Sigmoid colon (tissue), 7 donors: Measurements from ENCODE around the gene COBL. TPM values are rescaled to one million over a fixed set of nuclear protein-coding genes. Genes with fewer than 3 reads are reported as not detected.

Experiments
- DNase-seq: peaks from one replicate; pipeline ENCODE4 v3.0.0-alpha.2; 2019
- H3K27ac ChIP-seq, 4 donors: fragments of 200-600 bp; sonication (generic); one replicate each; pipeline ENCODE4 v1.5.1; 2016 to 2019; ENCODE audit warnings: mild to moderate bottlenecking in 1 of 4
- H3K27me3 ChIP-seq, 3 donors: fragments of 200-600 bp; sonication (generic); one replicate each; pipeline ENCODE4 v1.5.1; 2019; ENCODE audit warnings: mild to moderate bottlenecking in 1 of 3
- H3K36me3 ChIP-seq, 4 donors: fragments of 200-600 bp; sonication (generic); one replicate each; pipeline ENCODE4 v1.5.1; 2016 to 2019
- H3K4me1 ChIP-seq, 4 donors: fragments of 200-600 bp; sonication (generic); one replicate each; pipeline ENCODE4 v1.5.1; 2017 to 2019
- H3K4me3 ChIP-seq, 4 donors: fragments of 200-600 bp; sonication (generic); one replicate each; pipeline ENCODE4 v1.5.1; 2017 to 2019; ENCODE audit warnings: mild to moderate bottlenecking in 2 of 4, moderate library complexity in 1 of 4
- H3K9me3 ChIP-seq, 4 donors: fragments of 200-600 bp in 3 of 4; sonication (generic) in 3 of 4; one replicate each; pipeline versions ENCODE4 v1.5.1 to v1.6.1; 2013 to 2019
- EP300 ChIP-seq, 4 donors: sonication (generic); formaldehyde crosslinking; IDR thresholded peaks; one replicate each; pipeline ENCODE4 v1.6.1; 2017; ENCODE audit warnings: antibody characterized with exemption in 4 of 4
- POLR2A ChIP-seq, 2 donors: fragments of 450-650 bp; IDR thresholded peaks; one replicate each; pipeline ENCODE4 v1.6.1; 2016; ENCODE audit warnings: antibody characterized with exemption in 2 of 2, mild to moderate bottlenecking in 2 of 2, moderate library complexity in 2 of 2
- POLR2AphosphoS5 ChIP-seq, 4 donors: sonication (generic); formaldehyde crosslinking; IDR thresholded peaks; one replicate each; pipeline ENCODE4 v1.6.1; 2017; ENCODE audit warnings: antibody characterized with exemption in 4 of 4
- WGBS, 2 donors: extraction: QIAGEN DNeasy Blood & Tissue Kit; methylation state at CpG; one replicate each; pipeline ENCODE4 v1.1.7; 2013; 5-methylcytosine and 5-hydroxymethylcytosine counted together
- intact Hi-C: fragments of 100-400 bp; cut with DNase I; formaldehyde crosslinking; loops from one replicate; pipeline ENCODE4 v1.15.1; 2023
- polyA plus RNA-seq, 3 donors: library from polyadenylated mRNA; stranded (reverse); fragments of 200-250 nt; gene quantifications; one replicate each; pipeline ENCODE4 v1.2.3, GENCODE V29; 2013
- total RNA-seq, 4 donors: library from RNA; depleted of rRNA; stranded (reverse); fragments of >200 nt; gene quantifications; one replicate each; pipeline ENCODE4 v1.1.0, GENCODE V29; 2016
- TF ChIP-seq, protein P1 (sequence below), 4 experiments: fragments of 450-650 bp in 3 of 4; fragments of 200-600 bp in 1 of 4; IDR thresholded peaks; one replicate each; pipeline ENCODE4 v1.5.1; 2016 to 2019; ENCODE audit warnings: antibody characterized with exemption in 4 of 4, mild to moderate bottlenecking in 3 of 4, moderate library complexity in 2 of 4
- donor health status: healthy with polysubstance abuse.
- donor health status: Bipolar disorder and iron deficiency.
- donor health status: healthy.

The COBL gene
- total and polyA plus RNA-seq, 7 donors = 3.0 to 27.6 (median 10.0) TPM

DNA sequence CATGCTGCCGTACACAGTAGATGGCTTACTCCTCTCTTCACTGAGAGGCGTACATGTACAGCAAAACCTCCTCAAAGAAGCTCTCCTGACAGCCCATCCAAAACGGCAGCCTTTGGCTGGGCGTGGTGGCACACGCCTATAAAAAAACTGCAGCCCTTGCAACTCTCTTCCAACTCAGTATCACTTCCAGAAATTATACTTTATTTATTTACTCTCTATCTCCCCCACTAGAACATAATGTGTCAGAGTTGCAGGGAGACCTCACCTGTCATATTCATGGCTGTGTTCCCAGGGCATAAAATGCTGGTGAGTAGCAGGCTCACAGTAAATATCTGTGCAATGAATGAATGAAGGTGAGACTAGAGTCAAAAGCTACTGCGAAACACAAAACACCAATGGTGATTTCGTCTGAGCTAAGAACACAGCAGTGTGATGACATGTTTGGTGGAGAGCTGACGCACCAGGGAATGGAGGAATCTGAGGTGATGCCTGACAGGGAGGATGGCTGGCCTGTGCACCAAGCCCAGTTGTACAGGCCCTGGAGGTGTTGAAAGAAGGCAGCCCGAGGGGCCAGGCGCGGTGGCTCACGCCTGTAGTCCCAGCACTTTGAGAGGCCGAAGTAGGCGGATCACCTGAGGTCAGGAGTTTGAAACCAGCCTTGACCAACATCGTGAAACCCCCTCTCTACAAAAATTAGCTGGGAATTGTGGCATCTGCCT lies 55.3 kb downstream of the COBL start:
- no peaks in the 10 kb centered on the region for H3K27me3 ChIP-seq
- no peak overlapping the region for H3K27ac ChIP-seq
- WGBS, 2 donors = 60 to 82% methylated on average over 15 of the region's 15 CpGs
- H3K36me3 ChIP-seq = no peaks in the 10 kb centered on the region
- H3K9me3 ChIP-seq = no peaks in the 10 kb centered on the region
- no peaks in the 10 kb centered on the region for H3K4me1 ChIP-seq
- intact Hi-C loops = no loop called here
- no peak for DNase-seq
- H3K4me3 ChIP-seq = no peak overlapping the region
- no peak for TF ChIP-seq POLR2A (IDR thresholded peaks at IDR 0.05)
- TF ChIP-seq, protein P1, sequence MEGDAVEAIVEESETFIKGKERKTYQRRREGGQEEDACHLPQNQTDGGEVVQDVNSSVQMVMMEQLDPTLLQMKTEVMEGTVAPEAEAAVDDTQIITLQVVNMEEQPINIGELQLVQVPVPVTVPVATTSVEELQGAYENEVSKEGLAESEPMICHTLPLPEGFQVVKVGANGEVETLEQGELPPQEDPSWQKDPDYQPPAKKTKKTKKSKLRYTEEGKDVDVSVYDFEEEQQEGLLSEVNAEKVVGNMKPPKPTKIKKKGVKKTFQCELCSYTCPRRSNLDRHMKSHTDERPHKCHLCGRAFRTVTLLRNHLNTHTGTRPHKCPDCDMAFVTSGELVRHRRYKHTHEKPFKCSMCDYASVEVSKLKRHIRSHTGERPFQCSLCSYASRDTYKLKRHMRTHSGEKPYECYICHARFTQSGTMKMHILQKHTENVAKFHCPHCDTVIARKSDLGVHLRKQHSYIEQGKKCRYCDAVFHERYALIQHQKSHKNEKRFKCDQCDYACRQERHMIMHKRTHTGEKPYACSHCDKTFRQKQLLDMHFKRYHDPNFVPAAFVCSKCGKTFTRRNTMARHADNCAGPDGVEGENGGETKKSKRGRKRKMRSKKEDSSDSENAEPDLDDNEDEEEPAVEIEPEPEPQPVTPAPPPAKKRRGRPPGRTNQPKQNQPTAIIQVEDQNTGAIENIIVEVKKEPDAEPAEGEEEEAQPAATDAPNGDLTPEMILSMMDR (IDR thresholded peaks at IDR 0.05) = no peak
- no peak for TF ChIP-seq EP300 (IDR thresholded peaks at IDR 0.05)
- no peak for TF ChIP-seq POLR2AphosphoS5 (IDR thresholded peaks at IDR 0.05)

DNA sequence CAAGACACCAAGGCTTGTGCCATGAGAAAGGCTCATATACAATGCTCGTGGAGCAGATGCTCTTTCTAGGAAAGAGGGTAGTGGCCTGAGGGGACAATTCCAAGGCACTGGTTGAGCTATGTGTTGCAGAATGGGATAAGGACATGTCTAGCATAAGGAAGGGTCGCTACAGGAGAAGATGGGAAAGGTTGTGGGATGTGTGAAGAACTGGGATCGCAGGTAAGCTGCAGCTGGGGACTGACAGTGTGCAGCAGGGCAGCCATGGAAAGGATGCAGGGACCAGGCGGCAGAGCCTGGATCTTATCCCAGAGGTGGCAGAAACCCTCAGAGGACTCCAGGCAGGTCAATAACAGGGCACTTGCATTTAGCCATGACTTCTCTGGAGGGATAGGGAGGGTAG lies 56.1 kb downstream of the COBL start:
- WGBS, 2 donors = 85 to 90% methylated on average over 4 of the region's 4 CpGs
- intact Hi-C loops = no loop called here

DNA sequence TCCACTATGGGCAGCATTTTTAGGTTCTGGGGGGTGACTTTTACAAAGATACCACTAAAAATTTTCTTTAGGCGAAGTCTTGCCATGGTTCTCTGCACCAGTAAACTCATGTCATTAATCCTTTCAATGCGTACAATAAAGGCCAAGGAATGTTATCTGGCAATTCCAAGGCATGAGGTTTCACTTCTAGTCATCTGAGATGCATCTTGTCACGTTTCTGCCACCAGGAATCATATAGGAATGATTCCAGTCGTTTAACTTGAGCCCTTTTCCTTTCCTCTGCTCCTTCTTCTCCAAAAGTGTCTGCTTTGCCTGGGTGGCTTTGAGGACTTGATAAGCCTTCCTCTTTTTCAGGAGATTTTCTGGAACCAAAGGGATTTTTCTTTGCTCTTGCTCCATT lies 56.8 kb downstream of the COBL start:
- TF ChIP-seq EP300 (IDR thresholded peaks at IDR 0.05) (no peak), POLR2AphosphoS5 (IDR thresholded peaks at IDR 0.05) (no peak), POLR2A (IDR thresholded peaks at IDR 0.05) (no peak)
- TF ChIP-seq, protein P1 (IDR thresholded peaks at IDR 0.05) = no peak
- Histone ChIP-seq H3K27ac (no peak overlapping the region), H3K4me1 (no peaks in the 10 kb centered on the region), H3K36me3 (no peaks in the 10 kb centered on the region), H3K27me3 (no peaks in the 10 kb centered on the region), H3K4me3 (no peak overlapping the region), H3K9me3 (no peaks in the 10 kb centered on the region)
- intact Hi-C loops = no loop called here
- DNase-seq = no peak
- 82 to 90% methylated on average over 4 of the region's 4 CpGs for WGBS, 2 donors

More for the DNA sequence above, 56.1 kb downstream of the COBL start:
- Histone ChIP-seq H3K4me1 (no peaks in the 10 kb centered on the region), H3K4me3 (no peak overlapping the region), H3K36me3 (no peaks in the 10 kb centered on the region), H3K9me3 (no peaks in the 10 kb centered on the region), H3K27ac (no peak overlapping the region), H3K27me3 (no peaks in the 10 kb centered on the region)
- DNase-seq = no peak
- TF ChIP-seq POLR2A (IDR thresholded peaks at IDR 0.05) (no peak), POLR2AphosphoS5 (IDR thresholded peaks at IDR 0.05) (no peak), EP300 (IDR thresholded peaks at IDR 0.05) (no peak)
- TF ChIP-seq, protein P1 (IDR thresholded peaks at IDR 0.05) = no peak

DNA sequence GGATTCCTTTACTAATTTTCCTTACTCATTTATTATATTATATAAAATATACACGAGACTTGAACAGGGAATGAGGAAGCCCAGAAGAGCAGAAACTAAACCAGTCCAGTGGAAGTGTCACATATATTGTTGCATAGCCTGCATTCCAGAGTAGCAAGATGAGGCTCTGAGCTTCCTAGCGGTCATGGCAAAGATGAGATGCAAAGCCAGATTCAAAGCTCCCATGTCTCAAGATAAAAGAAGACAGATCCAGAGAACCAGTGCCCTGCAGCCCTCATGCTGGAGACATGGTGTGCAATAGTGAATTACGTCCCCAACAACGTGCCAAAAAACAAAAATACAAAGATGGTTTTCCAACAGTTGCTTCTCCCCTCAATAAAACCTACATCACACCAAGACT lies 59.7 kb downstream of the COBL start:
- WGBS, 2 donors = 73 to 91% methylated on average over 4 of the region's 4 CpGs
- no peak overlapping the region for H3K4me3 ChIP-seq
- H3K36me3 ChIP-seq = no peaks in the 10 kb centered on the region
- H3K9me3 ChIP-seq = no peaks in the 10 kb centered on the region
- TF ChIP-seq POLR2A (IDR thresholded peaks at IDR 0.05) (no peak), POLR2AphosphoS5 (IDR thresholded peaks at IDR 0.05) (no peak), EP300 (IDR thresholded peaks at IDR 0.05) (no peak)
- TF ChIP-seq, protein P1 (IDR thresholded peaks at IDR 0.05) = no peak
- DNase-seq = no peak
- no peaks in the 10 kb centered on the region for H3K4me1 ChIP-seq
- H3K27me3 ChIP-seq = no peaks in the 10 kb centered on the region
- intact Hi-C loops = no loop called here
- no peak overlapping the region for H3K27ac ChIP-seq
